Measurements from ENCODE around the gene PLOD3. TPM values are rescaled to one million over a fixed set of nuclear protein-coding genes. Genes with fewer than 3 reads are reported as not detected.

Gene PLOD3
- total RNA-seq, 1 donor, result 90.2 TPM

- TF ChIP-seq, protein P1, sequence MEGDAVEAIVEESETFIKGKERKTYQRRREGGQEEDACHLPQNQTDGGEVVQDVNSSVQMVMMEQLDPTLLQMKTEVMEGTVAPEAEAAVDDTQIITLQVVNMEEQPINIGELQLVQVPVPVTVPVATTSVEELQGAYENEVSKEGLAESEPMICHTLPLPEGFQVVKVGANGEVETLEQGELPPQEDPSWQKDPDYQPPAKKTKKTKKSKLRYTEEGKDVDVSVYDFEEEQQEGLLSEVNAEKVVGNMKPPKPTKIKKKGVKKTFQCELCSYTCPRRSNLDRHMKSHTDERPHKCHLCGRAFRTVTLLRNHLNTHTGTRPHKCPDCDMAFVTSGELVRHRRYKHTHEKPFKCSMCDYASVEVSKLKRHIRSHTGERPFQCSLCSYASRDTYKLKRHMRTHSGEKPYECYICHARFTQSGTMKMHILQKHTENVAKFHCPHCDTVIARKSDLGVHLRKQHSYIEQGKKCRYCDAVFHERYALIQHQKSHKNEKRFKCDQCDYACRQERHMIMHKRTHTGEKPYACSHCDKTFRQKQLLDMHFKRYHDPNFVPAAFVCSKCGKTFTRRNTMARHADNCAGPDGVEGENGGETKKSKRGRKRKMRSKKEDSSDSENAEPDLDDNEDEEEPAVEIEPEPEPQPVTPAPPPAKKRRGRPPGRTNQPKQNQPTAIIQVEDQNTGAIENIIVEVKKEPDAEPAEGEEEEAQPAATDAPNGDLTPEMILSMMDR (IDR thresholded peaks at IDR 0.05; ENCODE audit: insufficient read depth, low read depth, low read length), result no peak
- H3K4me3 ChIP-seq (ENCODE audit: low read depth, low read length), result peak overlapping the region; percentile 77
- peak; percentile 99 for DNase-seq (ENCODE audit: low read depth)
Measured at GRCh38 chr7:101251871-101252659, 34.7 kb upstream of the PLOD3 start.

DNA sequence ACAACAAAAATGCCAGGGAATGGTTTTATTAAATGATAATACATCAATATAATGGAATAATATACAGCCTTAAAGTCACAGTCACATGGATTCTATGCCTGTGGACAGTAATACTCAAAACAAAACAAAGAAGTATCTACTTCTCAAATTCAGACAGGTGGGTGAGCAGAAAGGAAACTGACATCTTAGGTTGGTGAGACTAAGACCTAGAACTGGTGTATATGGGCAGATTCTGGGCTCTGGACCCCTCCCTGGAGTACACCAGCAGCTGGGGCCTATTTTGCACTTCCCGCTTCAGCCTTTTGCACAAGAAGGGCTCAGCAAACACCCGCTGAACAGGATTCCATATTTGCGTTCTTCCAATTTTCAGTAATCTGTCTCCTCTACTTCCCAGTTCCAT, 32.9 kb upstream of the PLOD3 start:
- no peak overlapping the region for H3K4me3 ChIP-seq (ENCODE audit: low read depth, low read length)
- TF ChIP-seq, protein P1 (IDR thresholded peaks at IDR 0.05; ENCODE audit: insufficient read depth, low read depth, low read length), result no peak
- DNase-seq (ENCODE audit: low read depth), result no peak

GRCh38 chr7:101248276-101248675, 30.9 kb upstream of the PLOD3 start:
- no peak for DNase-seq (ENCODE audit: low read depth)
- no peak overlapping the region for H3K4me3 ChIP-seq (ENCODE audit: low read depth, low read length)
- TF ChIP-seq, protein P1 (IDR thresholded peaks at IDR 0.05; ENCODE audit: insufficient read depth, low read depth, low read length), result no peak

DNA sequence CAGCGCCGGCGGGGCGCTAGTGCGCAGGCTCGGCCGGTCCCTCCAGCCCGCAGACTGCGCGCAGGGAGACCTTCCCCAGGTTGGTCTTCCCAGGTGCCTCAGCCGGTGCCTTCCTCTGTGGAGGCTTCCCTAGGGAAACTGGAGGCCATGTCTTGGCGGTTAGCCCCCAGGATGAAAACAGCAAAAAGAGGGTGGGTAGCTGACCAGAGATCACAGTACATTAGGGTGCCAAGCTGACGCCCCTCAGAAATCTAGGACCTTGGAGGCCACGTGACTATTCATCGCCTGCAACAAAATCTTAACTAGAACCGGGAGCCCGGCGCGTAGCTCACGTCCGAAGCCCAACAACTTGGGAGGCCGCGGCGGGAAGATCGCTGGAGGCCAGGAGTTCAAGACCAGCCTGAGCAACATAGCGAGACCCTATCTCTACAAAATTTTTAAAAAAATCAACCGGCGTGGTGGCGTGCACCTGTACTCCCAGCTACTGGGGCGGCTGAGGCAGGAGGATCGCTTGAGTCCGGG, 27.8 kb upstream of the PLOD3 start:
- no peak for DNase-seq (ENCODE audit: low read depth)
- H3K4me3 ChIP-seq (ENCODE audit: low read depth, low read length), result peak overlapping the region; percentile 98
- TF ChIP-seq, protein P1 (IDR thresholded peaks at IDR 0.05; ENCODE audit: insufficient read depth, low read depth, low read length), result no peak

DNA sequence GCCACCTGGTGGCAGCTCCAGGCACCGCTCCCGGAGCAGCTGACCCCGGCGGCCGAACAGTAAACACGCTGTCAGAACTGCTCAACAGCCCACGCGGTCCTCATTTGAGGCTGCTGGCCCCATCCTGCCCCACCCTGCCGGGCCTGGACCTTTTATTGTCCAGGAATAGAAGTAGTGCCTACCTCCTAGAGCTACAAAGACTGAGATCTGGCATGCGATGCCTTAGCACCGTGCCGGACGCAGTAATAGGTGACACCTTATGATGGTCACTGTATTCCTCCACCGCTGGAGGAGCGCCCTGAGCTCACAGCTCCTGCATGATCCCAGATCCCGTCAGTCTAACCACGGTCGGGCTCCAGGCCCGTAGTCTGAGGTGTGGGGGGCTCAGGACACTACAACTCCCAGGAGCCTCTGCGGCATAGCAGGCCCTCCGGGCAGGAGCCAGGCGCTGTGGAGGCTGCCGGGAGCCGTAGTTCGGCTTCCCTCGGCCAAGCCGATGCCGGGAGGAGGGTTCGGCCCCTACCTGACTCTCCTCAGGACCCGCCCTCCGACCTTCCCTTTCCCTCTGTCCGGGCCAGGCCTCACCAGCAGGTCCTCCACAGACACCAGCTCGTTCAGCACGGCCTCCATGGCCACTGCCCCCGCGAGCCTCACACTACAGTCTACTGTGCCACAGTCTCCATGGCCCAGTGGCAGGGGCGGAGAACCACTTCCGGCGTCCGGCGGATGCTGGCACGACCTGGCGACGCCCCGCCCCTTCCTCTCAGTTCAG, 27.2 kb upstream of the PLOD3 start, which contains the start of gene FIS1:
TSS of gene FIS1 (minus strand) at position 707 of the 772 bp plus-strand sequence. CDS start at position 630, 77 bp downstream.
- peak within 1 kb of the TSS; percentile 98 for H3K4me3 ChIP-seq (ENCODE audit: low read depth, low read length)

DNA sequence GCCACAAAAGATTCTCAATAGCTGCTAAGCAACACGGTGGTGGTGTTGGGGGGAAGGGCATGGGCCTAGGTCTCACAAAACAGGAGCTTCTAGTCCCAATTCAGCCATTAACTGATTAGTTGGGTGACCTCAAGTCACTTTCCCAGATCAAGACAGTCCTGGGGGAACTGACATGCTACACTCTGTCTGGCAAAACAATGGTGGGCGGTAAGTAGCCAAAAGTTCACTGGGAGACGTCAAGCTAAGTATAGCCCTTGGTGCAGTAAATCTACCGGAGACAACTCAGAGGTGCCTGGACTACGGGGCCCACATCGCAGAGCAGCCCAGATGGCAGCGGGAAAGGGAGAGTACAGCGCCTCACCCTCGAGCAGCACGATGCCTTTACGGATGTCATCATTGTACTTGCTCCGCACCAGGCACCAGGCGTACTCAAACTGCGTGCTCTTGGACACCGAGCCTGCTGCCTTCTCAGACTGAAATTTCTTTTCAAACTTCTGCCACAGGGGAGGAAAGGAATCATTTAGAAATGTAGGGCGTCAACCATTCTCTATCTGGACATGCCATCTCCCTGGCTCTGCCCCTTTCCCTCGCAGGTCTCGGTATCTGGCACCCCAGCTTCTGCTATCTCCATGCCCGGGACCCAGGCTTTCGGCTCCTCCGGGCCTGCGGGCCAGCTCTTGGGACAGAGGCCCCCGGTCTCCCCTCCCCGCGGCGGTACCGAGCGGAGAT, 26.4 kb upstream of the PLOD3 start:
- DNase-seq (ENCODE audit: low read depth), result peak; percentile 40

More for the DNA sequence above, 27.2 kb upstream of the PLOD3 start, which contains the start of gene FIS1:
- DNase-seq (ENCODE audit: low read depth), result peak; percentile 85
- TF ChIP-seq, protein P1 (IDR thresholded peaks at IDR 0.05; ENCODE audit: insufficient read depth, low read depth, low read length), result peak; percentile 84

More for the DNA sequence above, 26.4 kb upstream of the PLOD3 start:
- TF ChIP-seq, protein P1 (IDR thresholded peaks at IDR 0.05; ENCODE audit: insufficient read depth, low read depth, low read length), result no peak
- H3K4me3 ChIP-seq (ENCODE audit: low read depth, low read length), result peak overlapping the region; percentile 98

All from fibroblast of villous mesenchyme (primary cell).